Measurements from ENCODE around the gene SF1.

The SF1 gene

GRCh38 chr11:64729851-64730382, 48.4 kb downstream of the SF1 start:
- TF ChIP-seq CTCF (IDR thresholded peaks at IDR 0.05) (no peak), ZFX (IDR thresholded peaks at IDR 0.05; ENCODE audit: borderline replicate concordance) (no peak)
- no peak overlapping the region for H3K27ac ChIP-seq

GRCh38 chr11:64728757-64729365, 49.5 kb downstream of the SF1 start:
- no peak overlapping the region for H3K27ac ChIP-seq
- TF ChIP-seq CTCF (IDR thresholded peaks at IDR 0.05) (no peak), ZFX (IDR thresholded peaks at IDR 0.05; ENCODE audit: borderline replicate concordance) (no peak)

GRCh38 chr11:64726867-64727530, 51.3 kb downstream of the SF1 start:
- no peak for TF ChIP-seq ZFX (IDR thresholded peaks at IDR 0.05; ENCODE audit: borderline replicate concordance)
- TF ChIP-seq CTCF (IDR thresholded peaks at IDR 0.05) = no peak

GRCh38 chr11:64726211-64726641, 52.1 kb downstream of the SF1 start:
- TF ChIP-seq ZFX (IDR thresholded peaks at IDR 0.05; ENCODE audit: borderline replicate concordance) (no peak), CTCF (IDR thresholded peaks at IDR 0.05) (no peak)

More at GRCh38 chr11:64726867-64727530, 51.3 kb downstream of the SF1 start:
- no peak overlapping the region for H3K27ac ChIP-seq

GRCh38 chr11:64724863-64725532, 53.3 kb downstream of the SF1 start:
- TF ChIP-seq ZFX (IDR thresholded peaks at IDR 0.05; ENCODE audit: borderline replicate concordance) = no peak
- TF ChIP-seq CTCF (IDR thresholded peaks at IDR 0.05) = no peak
- H3K27ac ChIP-seq = no peak overlapping the region

More at GRCh38 chr11:64726211-64726641, 52.1 kb downstream of the SF1 start:
- H3K27ac ChIP-seq = no peak overlapping the region

- no peak overlapping the region for H3K27ac ChIP-seq
- TF ChIP-seq CTCF (IDR thresholded peaks at IDR 0.05) = no peak
- TF ChIP-seq ZFX (IDR thresholded peaks at IDR 0.05; ENCODE audit: borderline replicate concordance) = no peak
Measured at GRCh38 chr11:64723907-64724862, 54.2 kb downstream of the SF1 start.

All from 22Rv1 (cell line).